Measurements from ENCODE around the gene ZNF593. TPM values are rescaled to one million over a fixed set of nuclear protein-coding genes. Genes with fewer than 3 reads are reported as not detected.

The ZNF593 gene
- total RNA-seq (2014; rRNA removed; shearing (Covaris generic)), result 23.4 and 34.9 TPM in 2 replicates

DNA sequence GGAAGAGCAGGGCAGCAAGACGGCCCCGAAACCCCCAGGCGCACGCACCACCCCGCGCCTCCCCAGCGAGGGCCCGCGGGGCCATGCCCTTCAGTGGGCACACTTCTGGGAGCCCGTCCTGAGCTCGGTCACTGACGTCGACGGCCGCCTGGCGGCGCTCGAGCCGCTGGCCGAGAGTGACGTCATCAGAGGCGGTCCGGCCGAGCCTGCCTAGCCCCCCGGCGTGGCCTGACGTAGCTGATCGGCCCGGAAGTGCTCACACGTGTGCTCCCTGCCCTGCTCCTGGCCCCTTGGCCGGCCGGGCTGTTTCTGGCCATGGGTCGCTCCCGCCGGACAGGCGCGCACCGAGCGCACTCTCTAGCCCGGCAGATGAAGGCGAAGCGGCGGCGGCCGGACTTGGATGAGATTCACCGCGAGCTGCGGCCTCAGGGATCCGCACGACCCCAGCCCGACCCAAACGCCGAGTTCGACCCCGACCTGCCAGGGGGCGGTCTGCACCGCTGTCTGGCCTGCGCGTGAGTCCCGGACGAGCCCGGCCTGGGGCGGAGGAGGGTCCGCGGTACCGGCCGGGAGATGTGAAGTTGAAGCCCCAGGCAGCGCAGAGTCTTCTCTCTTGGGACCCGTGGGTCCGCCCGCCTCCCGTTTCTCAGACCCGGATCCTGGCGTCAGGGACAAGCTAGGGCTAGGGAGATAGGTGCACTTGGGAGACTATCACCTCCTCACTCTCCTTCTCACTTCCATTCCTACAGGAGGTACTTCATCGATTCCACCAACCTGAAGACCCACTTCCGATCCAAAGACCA lies at the start of gene ZNF593:
Gene ZNF593, plus strand, starts transcription at position 240 of the 803 bp plus-strand sequence. Its CDS starts 76 bp downstream, at position 316.
- H3K27ac ChIP-seq, result peak within 1 kb of the TSS; percentile 79
- no peaks in the 10 kb centered on the region for H3K27me3 ChIP-seq (replicated peaks)
- H3K4me1 ChIP-seq (replicated peaks), result peaks cover 24% of the 10 kb centered on the region
- DNase-seq (ENCODE audit: low read depth in 1 of 2, low spot score in 2 of 2), result peak; percentile 81 to 93
- no peaks in the 10 kb centered on the region for H3K9me3 ChIP-seq (replicated peaks)
- H3K36me3 ChIP-seq, result peaks cover 19% of the 10 kb centered on the region
- peak within 1 kb of the TSS; percentile 82 for H3K4me3 ChIP-seq

GRCh38 chr1:26121854-26122773 lies 47.6 kb upstream of the ZNF593 start:
- Histone ChIP-seq H3K9me3 (replicated peaks) (no peaks in the 10 kb centered on the region), H3K27me3 (replicated peaks) (no peaks in the 10 kb centered on the region; the same call in 1 of the 2 replicates), H3K36me3 (peaks cover 25% of the 10 kb centered on the region), H3K27ac (no peak overlapping the region), H3K4me3 (no peak overlapping the region), H3K4me1 (replicated peaks) (peaks cover 14% of the 10 kb centered on the region)
- no peak for DNase-seq (ENCODE audit: low read depth in 1 of 2, low spot score in 2 of 2)

GRCh38 chr1:26122988-26123973 lies 46.4 kb upstream of the ZNF593 start:
- no peak for DNase-seq (ENCODE audit: low read depth in 1 of 2, low spot score in 2 of 2)
- no peaks in the 10 kb centered on the region; the same call in 1 of the 2 replicates for H3K27me3 ChIP-seq (replicated peaks)
- no peak overlapping the region for H3K4me3 ChIP-seq
- H3K27ac ChIP-seq, result no peak overlapping the region
- peaks cover 19% of the 10 kb centered on the region for H3K36me3 ChIP-seq
- H3K9me3 ChIP-seq (replicated peaks), result no peaks in the 10 kb centered on the region
- peaks cover 19% of the 10 kb centered on the region for H3K4me1 ChIP-seq (replicated peaks)

GRCh38 chr1:26124418-26125331 lies 45.0 kb upstream of the ZNF593 start:
- Histone ChIP-seq H3K27me3 (replicated peaks) (no peaks in the 10 kb centered on the region), H3K36me3 (peaks cover 13% of the 10 kb centered on the region), H3K4me1 (replicated peaks) (peaks cover 19% of the 10 kb centered on the region), H3K27ac (no peak overlapping the region), H3K4me3 (no peak overlapping the region), H3K9me3 (replicated peaks) (no peaks in the 10 kb centered on the region)
- no peak for DNase-seq (ENCODE audit: low read depth in 1 of 2, low spot score in 2 of 2)

GRCh38 chr1:26125382-26125781 lies 44.3 kb upstream of the ZNF593 start:
- DNase-seq (ENCODE audit: low read depth in 1 of 2, low spot score in 2 of 2), result no peak
- peaks cover 13% of the 10 kb centered on the region for H3K36me3 ChIP-seq
- H3K27me3 ChIP-seq (replicated peaks), result no peaks in the 10 kb centered on the region
- H3K27ac ChIP-seq, result no peak overlapping the region
- no peaks in the 10 kb centered on the region for H3K9me3 ChIP-seq (replicated peaks)
- H3K4me3 ChIP-seq, result no peak overlapping the region
- H3K4me1 ChIP-seq (replicated peaks), result peaks cover 19% of the 10 kb centered on the region

- Histone ChIP-seq H3K4me3 (no peak overlapping the region), H3K36me3 (peaks cover 13% of the 10 kb centered on the region), H3K27ac (peak overlapping the region; percentile 68), H3K4me1 (replicated peaks) (peaks cover 19% of the 10 kb centered on the region), H3K9me3 (replicated peaks) (no peaks in the 10 kb centered on the region), H3K27me3 (replicated peaks) (no peaks in the 10 kb centered on the region; the same call in 1 of the 2 replicates)
- DNase-seq (ENCODE audit: low read depth in 1 of 2, low spot score in 2 of 2), result no peak
Measured at GRCh38 chr1:26125946-26126320, 43.8 kb upstream of the ZNF593 start.

- peak overlapping the region; percentile 68 for H3K27ac ChIP-seq
- H3K9me3 ChIP-seq (replicated peaks), result no peaks in the 10 kb centered on the region
- no peak overlapping the region for H3K4me3 ChIP-seq
- peaks cover 19% of the 10 kb centered on the region for H3K4me1 ChIP-seq (replicated peaks)
- peak in 1 of 2 experiments; percentile 67 for DNase-seq (ENCODE audit: low read depth in 1 of 2, low spot score in 2 of 2)
- no peaks in the 10 kb centered on the region; the same call in 1 of the 2 replicates for H3K27me3 ChIP-seq (replicated peaks)
- H3K36me3 ChIP-seq, result peaks cover 13% of the 10 kb centered on the region
Measured at GRCh38 chr1:26126321-26127084, 43.2 kb upstream of the ZNF593 start.

- Histone ChIP-seq H3K4me1 (replicated peaks) (peaks cover 19% of the 10 kb centered on the region), H3K4me3 (no peak overlapping the region), H3K36me3 (peaks cover 5% of the 10 kb centered on the region), H3K27ac (no peak overlapping the region), H3K9me3 (replicated peaks) (no peaks in the 10 kb centered on the region), H3K27me3 (replicated peaks) (no peaks in the 10 kb centered on the region; the same call in 1 of the 2 replicates)
- DNase-seq (ENCODE audit: low read depth in 1 of 2, low spot score in 2 of 2), result no peak
Measured at GRCh38 chr1:26127235-26128163, 42.2 kb upstream of the ZNF593 start.

DNA sequence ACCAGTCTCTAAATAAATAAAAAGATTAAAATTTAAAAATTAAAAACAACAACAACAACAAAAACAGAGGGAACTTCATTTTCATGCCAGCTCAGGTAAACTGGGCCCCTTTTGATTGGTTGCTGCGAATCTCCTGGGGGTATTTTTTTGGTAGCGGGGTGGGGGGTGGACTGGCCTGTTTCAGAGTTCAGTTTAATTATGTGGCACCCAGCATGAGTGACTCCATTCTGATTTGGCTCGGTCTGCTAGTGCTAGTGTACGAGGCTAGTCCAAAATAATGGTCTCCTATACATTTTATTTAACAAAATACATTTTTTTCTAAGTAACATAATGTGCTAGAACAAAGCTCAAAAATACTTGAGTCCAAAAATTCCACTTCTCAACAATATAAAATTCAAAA lies 39.9 kb upstream of the ZNF593 start:
- no peak for DNase-seq (ENCODE audit: low read depth in 1 of 2, low spot score in 2 of 2)
- no peaks in the 10 kb centered on the region for H3K9me3 ChIP-seq (replicated peaks)
- peaks cover 19% of the 10 kb centered on the region for H3K4me1 ChIP-seq (replicated peaks)
- H3K27ac ChIP-seq, result no peak overlapping the region
- H3K36me3 ChIP-seq, result no peaks in the 10 kb centered on the region; the same call in 1 of the 2 replicates
- no peaks in the 10 kb centered on the region; the same call in 1 of the 2 replicates for H3K27me3 ChIP-seq (replicated peaks)
- no peak overlapping the region for H3K4me3 ChIP-seq

DNA sequence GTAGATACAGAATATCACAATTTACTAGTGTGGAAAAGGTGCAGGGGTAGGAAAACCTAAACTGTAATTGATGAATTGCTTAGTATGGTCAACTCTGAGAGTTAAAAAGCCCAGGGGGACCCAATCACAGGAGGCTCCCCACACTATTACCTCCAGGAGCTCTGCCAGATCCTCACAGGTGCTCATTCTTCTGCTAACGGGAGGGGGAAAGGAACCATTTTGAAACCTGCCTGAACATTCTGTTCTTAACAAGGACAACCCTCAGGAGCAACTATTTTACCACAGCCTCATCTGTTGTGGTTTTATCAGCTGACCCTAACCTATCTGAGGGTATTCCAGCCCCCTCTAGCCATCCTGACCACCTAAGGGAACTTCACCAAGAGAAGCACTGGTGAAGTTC lies 39.0 kb upstream of the ZNF593 start:
- H3K36me3 ChIP-seq, result no peaks in the 10 kb centered on the region
- no peak for DNase-seq (ENCODE audit: low read depth in 1 of 2, low spot score in 2 of 2)
- peaks cover 19% of the 10 kb centered on the region for H3K4me1 ChIP-seq (replicated peaks)
- H3K9me3 ChIP-seq (replicated peaks), result no peaks in the 10 kb centered on the region
- H3K27ac ChIP-seq, result no peak overlapping the region
- no peak overlapping the region for H3K4me3 ChIP-seq
- no peaks in the 10 kb centered on the region; the same call in 1 of the 2 replicates for H3K27me3 ChIP-seq (replicated peaks)
